Effector CD4-positive, alpha-beta T cell (primary cell): ENCODE results near the gene IMPDH1.

ENCODE experiments used
- DNase-seq: peaks from one replicate; pipeline ENCODE4 v3.0.0-alpha.2; 2020

The IMPDH1 gene

DNA sequence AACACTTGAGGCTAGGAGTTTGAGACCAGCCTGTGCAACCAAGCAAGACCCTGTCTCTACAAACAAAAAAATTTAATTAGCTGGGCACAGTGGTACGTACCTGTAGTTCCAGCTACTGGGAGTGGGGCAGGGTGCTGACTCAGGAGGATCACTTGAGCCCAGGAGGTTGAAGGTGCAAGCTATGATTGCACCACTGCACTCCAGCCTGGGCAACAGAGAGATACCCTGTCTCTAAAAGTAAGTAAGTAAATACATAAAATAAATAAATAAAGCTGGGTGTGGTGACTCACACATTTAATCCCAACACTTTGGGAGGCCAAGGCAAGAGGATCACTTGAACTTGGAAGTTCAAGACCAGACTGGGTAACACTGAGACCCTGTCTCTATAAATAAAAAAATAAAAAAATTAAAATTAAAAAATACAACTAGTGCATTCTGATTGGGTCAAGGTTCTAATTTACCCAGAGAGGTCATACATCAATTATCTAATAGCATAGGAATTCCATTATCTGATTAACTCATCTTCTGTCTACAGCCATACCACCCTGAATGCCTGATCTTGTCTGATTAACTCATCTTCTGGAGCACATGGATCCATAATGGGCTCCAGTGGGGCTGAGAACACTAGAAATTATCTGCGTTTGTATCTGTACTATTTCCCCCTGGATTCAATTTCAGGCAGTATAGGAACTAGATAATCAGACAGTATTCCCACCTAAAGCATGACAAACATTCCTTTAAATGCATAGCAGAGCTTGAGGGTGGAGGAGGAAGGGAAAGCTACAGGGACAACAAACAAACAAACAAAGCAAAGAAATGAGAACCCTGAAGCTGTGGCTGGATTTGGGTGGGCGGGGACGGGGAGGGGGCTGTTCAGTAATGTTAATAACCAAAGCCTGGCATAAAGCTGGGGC is 24.9 kb upstream of the IMPDH1 start:
- no peak for DNase-seq

DNA sequence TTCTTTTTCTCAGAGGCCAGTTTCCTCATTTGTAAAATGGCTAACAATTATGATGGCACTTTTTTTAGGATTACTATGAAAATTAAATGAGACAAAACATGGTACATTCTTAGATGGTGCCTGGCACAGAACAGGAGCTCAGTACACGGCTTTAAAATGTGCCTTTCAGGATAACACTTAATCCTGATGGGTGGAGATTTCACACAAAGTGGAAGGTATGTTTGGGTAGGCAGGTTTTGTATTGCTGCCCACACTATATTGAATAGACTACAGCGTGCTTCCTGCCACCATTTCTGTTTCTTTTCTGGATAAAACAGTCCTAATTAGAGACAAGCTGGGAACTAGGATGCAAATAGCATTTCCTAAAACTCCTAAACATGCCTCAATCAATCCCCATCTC is 22.0 kb upstream of the IMPDH1 start:
- DNase-seq: no peak

DNA sequence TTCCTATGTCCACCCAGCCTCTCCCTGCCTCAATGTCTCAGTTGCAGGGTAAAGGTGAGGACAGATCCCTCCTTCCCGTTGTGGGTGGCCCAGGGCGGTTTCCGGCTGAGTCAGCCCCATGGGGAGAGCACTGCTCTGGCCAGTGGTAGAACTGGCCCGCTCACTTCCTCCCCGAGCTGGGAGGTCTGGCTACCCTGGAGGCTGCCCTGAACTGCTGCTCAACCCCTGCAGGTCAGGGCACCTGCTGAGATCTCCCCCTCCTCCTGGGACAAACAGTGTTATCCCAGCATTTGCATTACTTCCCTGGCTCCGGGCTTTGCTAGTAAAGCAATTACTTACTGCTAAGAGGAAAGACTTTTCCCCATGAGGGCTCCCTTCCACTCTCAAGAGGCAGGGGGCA is 21.4 kb upstream of the IMPDH1 start:
- DNase-seq: no peak

DNA sequence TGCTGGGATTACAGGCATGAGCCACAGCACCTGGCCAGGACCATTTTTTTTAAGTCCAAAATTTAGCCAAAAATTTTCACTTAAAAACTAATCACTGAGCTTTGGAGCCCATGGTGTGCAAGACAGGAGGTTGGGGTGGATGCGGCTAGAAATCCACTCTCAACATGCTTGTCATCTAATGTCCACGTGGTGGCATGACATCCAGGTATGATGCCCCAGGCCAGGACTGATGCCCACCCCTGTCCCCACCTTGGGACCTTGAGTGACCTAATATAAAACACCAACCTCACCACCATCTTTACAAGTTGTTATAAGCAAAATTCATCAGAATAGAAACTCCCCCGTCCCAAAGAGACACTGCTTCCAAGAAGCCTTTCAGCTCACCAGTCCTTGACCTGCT is 20.4 kb upstream of the IMPDH1 start:
- no peak for DNase-seq

DNA sequence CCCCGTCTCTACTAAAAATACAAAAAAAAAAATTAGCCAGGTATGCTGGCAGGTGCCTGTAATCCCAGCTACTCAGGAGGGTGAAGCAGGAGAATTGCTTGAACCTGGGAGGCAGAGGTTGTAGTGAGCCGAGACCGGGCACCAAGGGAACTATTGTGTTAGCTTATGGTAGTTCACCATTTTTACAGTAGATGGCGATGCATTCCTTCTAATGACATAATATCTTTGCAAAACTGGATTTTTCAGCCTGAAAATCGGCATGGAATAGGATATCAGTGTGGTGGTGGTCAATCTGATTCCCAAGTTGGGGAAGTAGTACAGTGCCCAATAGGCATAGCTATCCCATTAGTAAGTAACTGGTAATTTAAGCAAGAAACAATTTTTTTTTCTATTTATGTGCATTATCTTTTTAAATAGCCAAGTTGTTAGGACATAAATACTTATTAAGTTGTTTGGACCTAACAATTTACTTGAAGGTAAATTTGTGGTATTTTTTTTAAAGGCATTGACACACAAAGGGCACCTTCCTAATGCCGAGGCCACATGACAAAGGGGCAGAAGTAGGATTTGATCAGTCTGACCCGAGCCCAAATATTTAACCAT is 17.6 kb upstream of the IMPDH1 start:
- DNase-seq: peak; percentile 19

DNA sequence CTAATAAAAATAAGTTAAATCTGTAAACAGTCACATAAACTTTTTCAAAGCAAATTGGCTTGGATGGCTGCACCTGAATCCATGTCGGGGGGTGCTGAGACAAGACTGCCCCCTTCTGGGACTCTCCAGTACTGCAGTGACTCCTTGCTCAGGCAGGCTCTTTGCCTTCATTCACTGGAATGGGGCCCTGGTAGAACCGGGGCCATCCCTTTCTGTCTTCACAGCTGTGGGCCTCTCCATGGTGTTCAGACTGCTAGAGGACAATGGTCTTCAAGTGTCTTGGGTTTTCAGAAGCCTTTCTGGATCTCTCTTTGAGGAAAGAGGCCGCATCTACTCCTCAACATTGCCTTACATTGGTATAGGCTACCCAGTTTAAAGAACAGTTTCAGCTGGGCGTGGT is 16.1 kb upstream of the IMPDH1 start:
- DNase-seq: peak; percentile 75

DNA sequence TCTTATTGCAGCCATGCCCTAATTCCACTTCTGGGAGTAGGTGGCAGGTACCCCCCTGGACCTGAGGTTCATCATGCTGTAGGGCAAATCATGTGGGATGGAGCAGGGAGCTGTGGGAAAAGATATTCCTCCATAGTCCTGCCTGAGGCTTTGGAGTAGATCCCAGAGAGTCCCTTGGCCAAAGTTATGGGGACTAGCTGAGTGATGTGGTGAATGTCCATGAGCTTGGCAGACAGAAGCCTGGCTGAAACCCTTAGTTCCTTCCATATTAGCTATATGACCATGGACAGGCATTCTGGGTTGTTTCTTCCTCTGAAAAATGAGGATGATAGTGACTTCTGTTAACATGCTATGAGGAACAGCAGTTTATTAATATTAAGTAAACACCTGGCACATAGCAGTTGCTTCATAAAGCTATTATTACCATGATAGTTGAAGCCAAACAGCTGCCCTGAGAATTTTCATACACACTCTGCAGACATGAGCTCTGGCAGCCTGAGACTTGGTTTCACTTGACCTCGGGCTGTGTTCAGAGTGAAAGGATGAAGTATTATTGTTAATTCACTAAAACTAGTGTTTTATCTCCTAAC is 15.0 kb upstream of the IMPDH1 start:
- no peak for DNase-seq

DNA sequence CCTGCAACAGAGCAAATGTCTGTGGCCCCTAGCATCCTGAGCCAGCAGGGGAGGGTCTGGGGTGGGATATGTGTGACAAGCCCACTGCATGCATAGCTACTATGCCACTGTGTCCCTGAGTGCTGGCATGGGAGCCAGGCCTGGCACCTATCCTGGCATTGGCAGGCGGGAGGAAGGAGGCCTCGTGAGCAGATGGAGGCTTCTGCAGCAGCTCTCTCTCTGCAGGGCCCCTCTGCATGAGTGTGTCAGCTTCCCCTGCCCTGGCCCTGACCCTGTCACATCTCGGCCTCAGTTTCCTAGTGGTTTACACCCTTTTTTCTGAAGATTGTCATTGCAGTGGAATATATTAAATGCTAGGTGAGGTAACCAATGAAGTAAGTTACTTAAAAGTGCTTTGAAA is 13.1 kb upstream of the IMPDH1 start:
- DNase-seq: no peak

DNA sequence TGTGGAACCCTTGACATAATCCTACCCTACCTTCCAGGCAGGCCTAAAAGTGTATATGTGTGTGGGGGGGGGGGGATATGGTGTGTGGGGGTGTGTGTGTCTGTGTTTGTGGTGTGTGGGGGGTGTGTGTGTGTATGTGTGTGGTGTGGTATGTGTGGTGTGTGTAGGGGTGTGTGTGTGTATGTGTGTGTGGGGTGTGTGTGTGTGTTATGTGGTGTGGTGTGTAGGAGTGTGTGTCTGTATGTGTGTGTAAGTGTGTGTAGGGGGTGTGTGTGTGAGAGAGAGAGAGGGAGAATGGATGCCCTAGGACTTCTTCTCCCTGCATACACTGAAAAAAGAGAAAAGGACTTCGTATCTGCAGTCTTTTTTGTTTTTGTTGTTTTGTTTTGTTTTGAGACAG is 12.3 kb upstream of the IMPDH1 start:
- no peak for DNase-seq

DNA sequence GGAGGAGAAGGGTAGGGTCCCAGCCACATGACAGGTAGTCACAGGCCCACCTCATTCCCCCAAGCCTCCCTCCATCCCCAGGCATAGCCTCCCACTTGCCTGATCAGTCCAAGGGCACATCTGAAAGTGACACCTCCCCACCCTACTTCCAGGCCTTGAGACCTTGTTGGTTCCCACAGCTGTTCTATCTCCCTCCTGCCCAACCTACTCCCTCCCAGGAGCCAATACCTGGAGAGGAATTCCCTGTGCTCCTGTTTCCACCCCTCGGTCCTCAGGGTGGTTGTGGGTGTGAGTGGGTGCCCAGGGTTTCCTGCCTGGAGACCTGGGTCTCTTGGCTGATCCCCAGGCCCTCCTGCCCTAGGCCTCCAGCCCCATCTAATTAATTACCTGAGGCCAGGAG is 11.6 kb upstream of the IMPDH1 start:
- no peak for DNase-seq

DNA sequence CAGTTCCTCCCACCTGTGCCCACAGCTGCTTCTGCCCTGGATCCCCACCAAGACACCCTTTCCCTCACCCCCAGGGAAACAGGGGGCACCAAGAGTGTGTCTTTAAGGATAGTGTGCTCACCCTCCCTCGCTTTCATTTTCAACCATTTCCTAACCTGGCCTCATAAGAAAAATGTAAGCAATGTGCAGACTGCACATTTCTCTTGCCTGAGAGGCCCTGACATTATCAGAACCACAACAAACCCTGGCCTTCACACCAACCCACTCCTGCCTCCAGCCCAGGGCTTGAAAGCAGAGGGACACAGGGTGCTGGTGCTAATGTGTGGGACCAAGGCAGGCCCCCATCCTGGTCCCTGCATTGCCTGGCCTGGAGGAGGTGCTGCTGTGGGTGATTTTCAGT is 11.0 kb upstream of the IMPDH1 start:
- no peak for DNase-seq

DNA sequence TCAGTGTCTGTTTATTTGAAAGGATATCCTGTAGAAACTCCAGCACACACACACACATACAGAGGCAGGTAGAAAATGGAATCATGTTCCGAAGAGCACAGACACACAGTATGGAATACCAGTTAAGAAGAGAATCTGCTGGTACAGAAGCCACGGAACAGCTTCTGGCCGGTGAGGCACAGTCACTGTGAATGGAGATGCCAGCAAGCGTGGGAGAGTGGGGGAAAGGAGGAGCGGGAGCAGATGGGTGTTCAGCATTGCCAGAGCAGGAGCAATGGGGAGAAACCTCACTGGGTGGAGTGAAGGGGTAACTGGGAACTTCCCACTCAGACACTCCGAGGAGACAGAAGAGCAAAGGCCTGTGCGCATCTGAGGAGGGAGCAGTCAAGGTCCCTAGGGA is 9.5 kb upstream of the IMPDH1 start:
- DNase-seq: no peak

DNA sequence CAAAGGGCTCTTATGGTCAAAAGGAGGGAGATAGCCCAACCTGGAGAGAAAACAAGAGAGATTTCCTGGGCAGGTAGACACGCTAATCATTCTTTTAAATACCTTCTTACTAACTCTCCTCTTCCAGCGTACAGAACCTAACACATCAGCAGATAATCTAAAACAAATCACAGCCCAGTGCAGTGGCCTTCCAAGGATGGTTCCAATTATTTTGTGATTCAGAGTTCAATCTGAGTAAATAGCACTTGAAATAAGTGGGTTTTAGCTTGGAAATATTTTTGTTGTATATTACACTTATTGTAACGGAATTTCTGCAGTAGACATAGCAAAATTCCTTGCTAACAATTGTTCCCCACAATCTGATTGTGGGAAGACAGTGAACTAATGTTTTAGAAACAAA is 7.3 kb upstream of the IMPDH1 start:
- DNase-seq: no peak

DNA sequence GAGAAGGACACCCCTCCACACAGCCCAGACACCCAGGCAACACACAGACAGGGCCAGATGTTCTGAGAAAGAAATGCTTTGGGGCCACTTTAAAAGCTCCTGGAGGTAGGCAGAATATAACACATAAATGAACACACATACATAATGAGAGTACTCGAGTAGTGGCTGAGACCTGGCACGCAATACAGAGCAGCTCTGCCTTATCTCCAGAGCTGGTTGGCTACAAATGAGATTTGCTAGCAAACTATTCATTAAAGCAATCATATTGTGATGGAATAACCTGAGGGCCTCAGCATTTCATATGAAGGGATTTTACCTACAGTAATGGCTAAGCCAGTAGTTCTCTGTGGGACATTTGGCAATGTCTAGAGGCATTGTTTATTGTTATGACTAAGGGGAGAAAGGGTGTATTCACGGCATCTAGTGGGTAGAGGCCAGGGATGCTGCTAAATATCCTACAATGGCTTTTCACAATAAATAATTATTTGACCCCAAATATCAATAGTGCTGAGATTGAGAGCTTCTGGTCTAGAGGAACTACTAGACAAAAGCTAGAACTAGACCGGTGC is 5.5 kb upstream of the IMPDH1 start:
- DNase-seq: no peak

DNA sequence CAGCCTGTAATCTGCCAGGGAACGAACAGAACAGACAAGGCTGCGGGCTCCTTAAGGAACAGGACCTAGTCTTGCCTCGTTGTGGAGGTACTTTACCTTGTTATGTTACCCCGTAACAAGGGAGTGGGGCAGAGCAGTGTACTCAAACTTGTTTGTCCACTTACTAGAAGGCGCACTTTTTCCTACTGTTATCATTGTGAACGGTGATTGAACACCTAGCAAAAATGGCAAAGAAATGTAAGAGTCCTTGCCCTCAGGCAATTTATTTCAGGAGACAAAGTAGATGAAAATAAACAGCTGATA is 620 bp upstream of the IMPDH1 start:
- DNase-seq: no peak

DNA sequence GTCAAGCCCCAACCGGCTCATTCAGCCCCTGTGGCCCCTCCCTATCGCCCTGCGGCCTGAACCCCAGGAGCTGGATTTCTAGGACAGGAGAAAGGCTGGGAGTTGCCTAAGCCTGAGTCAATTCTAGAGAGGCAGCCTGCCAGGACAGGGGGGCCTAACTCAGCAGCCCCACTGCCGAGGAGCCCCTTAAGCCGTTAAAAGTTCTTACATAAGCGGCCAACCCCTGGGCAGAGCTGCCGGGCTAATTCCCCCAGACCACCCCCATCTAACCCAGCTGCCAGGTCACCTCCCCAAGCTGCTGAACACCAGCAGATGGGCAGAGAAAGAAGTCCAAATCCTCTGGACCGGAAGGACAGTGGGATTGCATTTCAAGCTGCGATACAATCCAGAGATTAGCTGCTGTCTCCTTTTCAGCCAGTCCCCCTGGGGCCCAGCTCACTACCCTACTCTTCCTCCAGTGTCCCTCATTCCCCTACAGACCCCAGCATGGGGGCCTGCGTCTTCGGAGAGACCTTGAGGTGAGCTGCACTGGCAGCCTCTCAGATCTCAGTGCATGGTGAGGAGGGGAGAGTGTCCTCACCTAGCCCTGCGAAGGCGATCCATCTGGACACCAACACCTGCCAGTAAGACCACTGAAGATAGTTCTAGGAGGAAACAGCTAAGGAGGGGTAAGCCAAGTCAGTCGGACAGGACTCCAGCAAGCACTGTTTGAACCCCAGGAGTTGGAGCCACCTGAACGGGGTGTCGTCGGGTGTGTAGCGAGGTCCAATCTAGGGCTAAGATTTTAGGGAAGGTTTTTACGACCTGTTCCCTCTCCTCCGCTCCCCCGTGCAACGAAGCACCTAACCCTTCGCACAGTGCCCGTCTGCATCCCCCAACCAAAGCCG is 830 bp downstream of the IMPDH1 start:
- DNase-seq: no peak

DNA sequence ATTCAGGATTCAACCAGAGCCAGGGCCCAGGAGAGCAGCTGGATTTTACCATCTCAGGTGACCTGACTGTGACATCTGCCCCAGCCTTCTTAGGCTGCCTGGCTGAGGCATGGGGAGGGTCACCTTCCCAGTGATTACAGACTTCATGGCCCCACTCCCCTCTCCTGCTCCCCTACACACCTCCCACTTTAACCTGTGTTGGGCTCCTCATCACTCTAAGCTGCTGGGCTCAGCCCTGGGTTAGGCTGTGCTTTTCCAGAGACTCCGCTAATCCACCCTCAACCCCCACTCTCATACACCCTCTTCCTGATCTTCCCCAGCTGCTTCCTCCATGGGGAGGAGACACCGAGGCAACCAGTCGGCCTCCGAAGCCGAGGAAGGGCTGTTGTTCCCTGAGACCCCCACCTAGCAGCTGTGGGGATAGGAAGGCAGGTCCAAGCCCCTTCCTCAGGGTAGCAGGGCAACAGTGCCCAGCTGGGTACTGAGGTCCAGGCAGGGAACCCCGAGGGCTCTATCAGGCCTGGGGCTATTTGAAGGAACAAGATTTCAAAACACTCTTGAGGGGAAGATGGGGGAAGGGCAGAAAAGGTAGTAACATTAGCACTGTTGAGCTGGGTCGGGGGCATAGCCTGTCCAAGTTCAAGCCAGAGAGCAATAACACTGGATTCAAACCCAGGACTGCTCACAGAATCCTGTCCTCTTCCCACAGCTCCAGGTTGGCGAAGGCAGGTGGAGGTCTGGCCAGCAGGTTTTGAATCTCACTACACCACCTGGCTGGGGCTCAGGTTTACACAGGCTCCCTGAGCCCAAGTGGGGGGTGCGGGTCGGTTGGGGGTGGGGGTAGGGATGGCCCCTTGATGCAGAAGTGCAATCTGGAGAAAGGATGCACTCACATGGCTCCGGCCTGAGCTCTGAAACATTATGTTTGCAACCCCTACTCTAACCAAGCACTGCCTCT is 1.8 kb downstream of the IMPDH1 start:
- DNase-seq: no peak

DNA sequence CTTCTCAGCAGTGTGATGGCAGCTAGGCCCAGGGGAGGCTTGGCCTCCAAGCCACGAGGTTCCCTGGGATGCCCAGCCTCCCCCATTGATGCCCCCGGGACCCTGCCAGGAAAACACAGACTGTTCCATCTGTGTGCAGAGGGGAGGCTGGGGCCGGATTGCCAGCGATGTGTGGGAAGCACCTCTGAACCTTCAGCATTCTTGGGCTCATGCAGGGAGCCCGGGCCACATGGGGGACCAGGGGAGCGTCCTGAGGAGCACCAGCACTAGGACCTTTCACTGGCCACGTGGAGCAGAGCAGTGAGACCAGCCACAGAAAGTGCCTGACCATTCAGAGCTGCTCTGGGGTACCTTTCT is 2.6 kb downstream of the IMPDH1 start:
- no peak for DNase-seq

DNA sequence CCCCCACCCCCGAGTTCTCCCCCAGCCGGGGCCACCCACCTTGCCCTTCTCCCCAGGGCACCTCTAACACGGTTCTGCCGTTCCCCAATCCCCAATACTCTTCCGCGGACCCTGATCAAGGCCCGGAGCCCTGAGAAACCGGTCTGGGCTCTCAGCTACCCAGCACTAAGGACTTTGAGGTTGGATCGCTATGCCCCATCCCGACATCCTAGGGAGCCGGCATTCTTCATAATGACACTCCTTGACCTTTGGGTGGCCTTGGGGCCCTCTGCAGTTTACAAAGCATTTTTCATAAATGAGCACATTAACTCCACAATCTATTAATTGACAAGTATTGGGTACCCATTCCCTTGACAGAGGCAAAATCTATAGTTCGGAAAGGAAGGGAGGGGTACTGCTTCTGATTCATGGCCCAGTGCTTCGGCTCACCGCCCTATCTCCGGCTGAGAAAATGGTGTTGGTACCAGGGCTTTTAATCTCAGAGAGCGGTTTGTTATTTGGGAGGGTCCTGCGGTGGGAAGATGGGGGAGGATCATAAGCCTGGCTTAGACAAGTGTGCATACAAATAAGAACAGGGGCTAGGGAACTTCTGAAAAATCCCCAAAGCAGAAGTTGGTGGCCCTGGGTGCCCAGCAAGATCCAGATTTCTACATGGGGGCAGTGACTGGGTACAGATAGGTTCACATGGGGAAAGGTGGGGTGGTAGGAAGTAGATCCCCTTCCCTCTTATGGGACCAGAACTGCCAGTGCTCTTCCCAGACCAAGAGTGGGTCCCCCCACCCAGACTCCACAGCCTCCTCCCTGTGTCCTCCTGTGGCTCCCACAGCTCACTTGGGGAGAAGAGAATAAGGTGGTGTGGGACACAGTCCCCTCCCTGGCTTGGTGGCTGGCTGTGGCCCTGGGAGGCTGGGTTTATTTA is 3.2 kb downstream of the IMPDH1 start:
- DNase-seq: no peak

DNA sequence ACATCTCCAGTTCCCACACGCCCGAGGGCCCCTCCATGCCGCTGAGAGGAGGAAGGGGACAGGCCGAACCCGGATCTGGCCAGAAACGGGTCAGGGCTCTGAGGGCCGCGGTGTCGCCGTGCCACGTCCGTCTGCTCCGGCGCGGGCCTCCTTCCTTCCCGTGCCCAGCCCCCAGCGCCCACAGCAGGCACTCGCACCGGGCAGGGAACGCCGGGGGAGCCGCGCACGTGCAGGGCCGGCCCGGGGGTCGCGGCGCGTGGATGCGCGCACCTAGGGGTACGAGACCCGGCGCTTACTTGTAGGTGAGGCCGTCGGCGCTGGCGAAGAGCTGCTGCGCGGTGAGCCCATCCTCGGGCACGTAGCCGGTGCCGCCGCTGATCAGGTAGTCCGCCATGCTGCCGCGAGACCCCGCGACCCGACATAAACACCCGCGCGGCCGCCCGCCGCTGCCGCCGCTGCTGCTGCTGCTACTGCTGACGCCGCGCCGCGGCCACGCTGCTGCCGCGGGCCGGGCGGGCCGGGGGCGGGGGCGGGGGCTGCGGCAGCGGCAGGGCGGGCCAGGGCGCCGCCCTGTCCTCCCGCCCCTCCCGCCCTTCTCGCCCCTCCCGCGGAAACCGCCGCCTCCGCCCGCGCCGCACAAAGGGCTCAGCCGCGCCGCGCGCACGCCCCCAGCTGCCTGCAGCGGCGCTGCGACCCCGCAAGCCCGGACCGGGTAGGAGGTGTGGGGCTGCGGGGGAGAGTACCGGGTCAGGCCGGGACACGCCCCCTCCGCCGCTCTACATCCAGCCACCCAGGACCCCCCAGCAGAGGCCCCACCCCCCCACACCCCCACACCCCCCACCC is 4.1 kb downstream of the IMPDH1 start:
- DNase-seq: peak; percentile 56
